ENCODE measurements around the gene FGFR2. TPM values are rescaled to one million over a fixed set of nuclear protein-coding genes. Genes with fewer than 3 reads are reported as not detected.

Gene FGFR2
- polyA plus RNA-seq, 1 experiment, result not detected

- no peaks in the 10 kb centered on the region for H3K27me3 ChIP-seq (ENCODE audit: control insufficient read depth, insufficient read depth, low read length)
- H3K9me3 ChIP-seq (ENCODE audit: control insufficient read depth, insufficient read depth, low read length), result peaks cover 3% of the 10 kb centered on the region; the same call in 1 of the 2 replicates
- no peak overlapping the region for H3K27ac ChIP-seq (ENCODE audit: low read depth, low read length)
- POLR2A ChIA-PET, result no interaction called here
- DNase-seq (ENCODE audit: low read depth, low spot score), result no peak
- TF ChIP-seq, protein P1, sequence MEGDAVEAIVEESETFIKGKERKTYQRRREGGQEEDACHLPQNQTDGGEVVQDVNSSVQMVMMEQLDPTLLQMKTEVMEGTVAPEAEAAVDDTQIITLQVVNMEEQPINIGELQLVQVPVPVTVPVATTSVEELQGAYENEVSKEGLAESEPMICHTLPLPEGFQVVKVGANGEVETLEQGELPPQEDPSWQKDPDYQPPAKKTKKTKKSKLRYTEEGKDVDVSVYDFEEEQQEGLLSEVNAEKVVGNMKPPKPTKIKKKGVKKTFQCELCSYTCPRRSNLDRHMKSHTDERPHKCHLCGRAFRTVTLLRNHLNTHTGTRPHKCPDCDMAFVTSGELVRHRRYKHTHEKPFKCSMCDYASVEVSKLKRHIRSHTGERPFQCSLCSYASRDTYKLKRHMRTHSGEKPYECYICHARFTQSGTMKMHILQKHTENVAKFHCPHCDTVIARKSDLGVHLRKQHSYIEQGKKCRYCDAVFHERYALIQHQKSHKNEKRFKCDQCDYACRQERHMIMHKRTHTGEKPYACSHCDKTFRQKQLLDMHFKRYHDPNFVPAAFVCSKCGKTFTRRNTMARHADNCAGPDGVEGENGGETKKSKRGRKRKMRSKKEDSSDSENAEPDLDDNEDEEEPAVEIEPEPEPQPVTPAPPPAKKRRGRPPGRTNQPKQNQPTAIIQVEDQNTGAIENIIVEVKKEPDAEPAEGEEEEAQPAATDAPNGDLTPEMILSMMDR (IDR thresholded peaks at IDR 0.05; ENCODE audit: low read depth, low read length), result no peak
- CTCF ChIA-PET, result no interaction called here
- H3K4me3 ChIP-seq (ENCODE audit: low read depth, low read length), result no peak overlapping the region
Measured at GRCh38 chr10:121627876-121628581, 29.8 kb upstream of the FGFR2 start.

DNA sequence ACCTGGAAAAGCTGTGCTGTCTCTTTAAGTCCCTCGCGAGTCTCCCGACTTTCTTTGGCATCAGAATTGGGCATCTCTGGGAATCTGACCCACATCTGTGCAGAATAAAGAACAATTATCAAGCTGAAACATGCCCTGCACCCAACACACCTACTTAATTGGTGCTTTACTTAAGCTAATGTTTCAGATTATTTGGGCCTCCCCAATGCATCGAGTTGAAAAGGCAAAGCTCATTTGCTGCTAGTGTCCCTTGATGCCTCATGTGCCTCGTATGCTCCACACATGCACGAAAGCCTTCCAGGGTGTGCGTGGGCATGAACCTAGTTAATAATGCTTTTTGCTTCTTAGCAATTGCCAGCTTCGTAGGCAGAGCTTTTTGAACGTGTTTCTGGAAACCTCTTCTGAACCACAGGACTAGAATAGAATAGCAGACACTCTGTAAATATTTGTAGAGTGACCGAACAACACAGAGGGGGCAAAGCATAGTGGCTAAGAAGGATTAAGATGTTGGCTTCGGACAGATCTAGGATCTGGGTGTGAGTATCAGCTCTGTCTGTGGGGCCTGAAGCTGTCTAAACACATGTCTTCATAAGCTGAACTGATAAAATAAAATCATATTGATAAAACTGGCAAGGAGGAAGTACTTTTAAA lies 26.7 kb upstream of the FGFR2 start:
- Histone ChIP-seq H3K27ac (ENCODE audit: low read depth, low read length) (no peak overlapping the region), H3K9me3 (ENCODE audit: control insufficient read depth, insufficient read depth, low read length) (peaks cover 3% of the 10 kb centered on the region; the same call in 1 of the 2 replicates), H3K4me3 (ENCODE audit: low read depth, low read length) (no peak overlapping the region), H3K27me3 (ENCODE audit: control insufficient read depth, insufficient read depth, low read length) (no peaks in the 10 kb centered on the region)
- no peak for DNase-seq (ENCODE audit: low read depth, low spot score)
- TF ChIP-seq, protein P1 (IDR thresholded peaks at IDR 0.05; ENCODE audit: low read depth, low read length), result no peak
- CTCF ChIA-PET, result no interaction called here
- POLR2A ChIA-PET, result no interaction called here

GRCh38 chr10:121618906-121619305 lies 20.7 kb upstream of the FGFR2 start:
- H3K9me3 ChIP-seq (ENCODE audit: control insufficient read depth, insufficient read depth, low read length), result peaks cover 12% of the 10 kb centered on the region
- CTCF ChIA-PET, result no interaction called here
- TF ChIP-seq, protein P1 (IDR thresholded peaks at IDR 0.05; ENCODE audit: low read depth, low read length), result no peak
- H3K27ac ChIP-seq (ENCODE audit: low read depth, low read length), result no peak overlapping the region
- POLR2A ChIA-PET, result no interaction called here
- no peak for DNase-seq (ENCODE audit: low read depth, low spot score)
- no peaks in the 10 kb centered on the region for H3K27me3 ChIP-seq (ENCODE audit: control insufficient read depth, insufficient read depth, low read length)
- no peak overlapping the region for H3K4me3 ChIP-seq (ENCODE audit: low read depth, low read length)

GRCh38 chr10:121617176-121617575 lies 18.9 kb upstream of the FGFR2 start:
- Histone ChIP-seq H3K27ac (ENCODE audit: low read depth, low read length) (no peak overlapping the region), H3K27me3 (ENCODE audit: control insufficient read depth, insufficient read depth, low read length) (no peaks in the 10 kb centered on the region), H3K4me3 (ENCODE audit: low read depth, low read length) (no peak overlapping the region), H3K9me3 (ENCODE audit: control insufficient read depth, insufficient read depth, low read length) (peaks cover 17% of the 10 kb centered on the region)
- TF ChIP-seq, protein P1 (IDR thresholded peaks at IDR 0.05; ENCODE audit: low read depth, low read length), result no peak
- ChIA-PET POLR2A (no interaction called here), CTCF (interaction anchor here (0.7 kb wide), 1 partner anchor 366 kb away, joined by 3 read pairs; no protein-coding TSS in a partner anchor)
- no peak for DNase-seq (ENCODE audit: low read depth, low spot score)

- no peak for DNase-seq (ENCODE audit: low read depth, low spot score)
- TF ChIP-seq, protein P1 (IDR thresholded peaks at IDR 0.05; ENCODE audit: low read depth, low read length), result no peak
- POLR2A ChIA-PET, result no interaction called here
- no peak overlapping the region for H3K4me3 ChIP-seq (ENCODE audit: low read depth, low read length)
- CTCF ChIA-PET, result no interaction called here
- no peak overlapping the region for H3K27ac ChIP-seq (ENCODE audit: low read depth, low read length)
- H3K27me3 ChIP-seq (ENCODE audit: control insufficient read depth, insufficient read depth, low read length), result no peaks in the 10 kb centered on the region
- peaks cover 17% of the 10 kb centered on the region for H3K9me3 ChIP-seq (ENCODE audit: control insufficient read depth, insufficient read depth, low read length)
Measured at GRCh38 chr10:121616291-121616690, 18.0 kb upstream of the FGFR2 start.
